HG03135 (cell line): ENCODE data around the gene STPG2.
"Not testable (repeated sequence)": the region's sequence is repeated elsewhere in the genome, so short reads cannot be mapped to it uniquely, and the experiment has no call there.

ENCODE experiments used
- ATAC-seq: cut with Tn5 transposase; IDR thresholded peaks from one replicate; pipeline ENCODE4 v1.9.1; 2021; ENCODE audit warnings: mild to moderate bottlenecking, moderate library complexity; ENCODE audit not compliant: unreplicated experiment

The STPG2 gene

GRCh38 chr4:97952763-97953162, 190.5 kb downstream of the STPG2 start:
- ATAC-seq, result no peak

GRCh38 chr4:97950836-97951235, 192.4 kb downstream of the STPG2 start:
- no peak for ATAC-seq

GRCh38 chr4:97942951-97943350, 200.3 kb downstream of the STPG2 start:
- ATAC-seq, result no peak

GRCh38 chr4:97942137-97942536, 201.1 kb downstream of the STPG2 start:
- ATAC-seq, result no peak

- ATAC-seq, result no peak
Observed at GRCh38 chr4:97938141-97938540, 205.1 kb downstream of the STPG2 start.

- ATAC-seq, result no peak
Observed at GRCh38 chr4:97924341-97924958, 218.8 kb downstream of the STPG2 start.

- no peak for ATAC-seq
Observed at GRCh38 chr4:97923096-97923495, 220.2 kb downstream of the STPG2 start.

- no peak for ATAC-seq
Observed at GRCh38 chr4:97917115-97917514, 226.2 kb downstream of the STPG2 start.

- no peak for ATAC-seq
Observed at GRCh38 chr4:97912156-97912555, 231.1 kb downstream of the STPG2 start.

GRCh38 chr4:97911236-97911906, 231.9 kb downstream of the STPG2 start:
- ATAC-seq, result no peak

GRCh38 chr4:97910005-97910404, 233.3 kb downstream of the STPG2 start:
- ATAC-seq, result no peak

GRCh38 chr4:97903436-97904189, 239.7 kb downstream of the STPG2 start:
- ATAC-seq, result not testable (repeated sequence)

- no peak for ATAC-seq
Observed at GRCh38 chr4:97900229-97900628, 243.0 kb downstream of the STPG2 start.

- no peak for ATAC-seq
Observed at GRCh38 chr4:97892592-97893266, 250.5 kb downstream of the STPG2 start.

GRCh38 chr4:97879942-97880341, 263.3 kb downstream of the STPG2 start:
- ATAC-seq, result no peak

- ATAC-seq, result no peak
Observed at GRCh38 chr4:97868097-97868496, 275.2 kb downstream of the STPG2 start.

GRCh38 chr4:97867557-97868091, 275.7 kb downstream of the STPG2 start:
- ATAC-seq, result no peak

GRCh38 chr4:97866821-97867556, 276.3 kb downstream of the STPG2 start:
- no peak for ATAC-seq

GRCh38 chr4:97851115-97851514, 292.2 kb downstream of the STPG2 start:
- no peak for ATAC-seq

- ATAC-seq, result no peak
Observed at GRCh38 chr4:97845758-97846157, 297.5 kb downstream of the STPG2 start.

GRCh38 chr4:97841512-97841911, 301.8 kb downstream of the STPG2 start:
- no peak for ATAC-seq
